A673 (cell line): ENCODE measurements around the gene RAB3GAP2.

Source experiments
- EZH2 ChIP-seq: fragments of 200-600 bp; sonication (generic); IDR thresholded peaks from 2 replicates; pipeline ENCODE4 v1.6.1; 2017; ENCODE audit warnings: borderline replicate concordance, low read depth, mild to moderate bottlenecking, mixed read lengths, antibody characterized with exemption, low read length; ENCODE audit not compliant: poor library complexity, severe bottlenecking
- TF ChIP-seq, protein P1 (sequence below): fragments of 300-800, 200-600 bp; sonication (generic); conservative IDR thresholded peaks from 2 replicates; pipeline ENCODE4 v1.5.1; 2017; ENCODE audit warnings: low read depth, mild to moderate bottlenecking, antibody characterized with exemption, low read length, moderate library complexity, mixed read lengths

DNA sequence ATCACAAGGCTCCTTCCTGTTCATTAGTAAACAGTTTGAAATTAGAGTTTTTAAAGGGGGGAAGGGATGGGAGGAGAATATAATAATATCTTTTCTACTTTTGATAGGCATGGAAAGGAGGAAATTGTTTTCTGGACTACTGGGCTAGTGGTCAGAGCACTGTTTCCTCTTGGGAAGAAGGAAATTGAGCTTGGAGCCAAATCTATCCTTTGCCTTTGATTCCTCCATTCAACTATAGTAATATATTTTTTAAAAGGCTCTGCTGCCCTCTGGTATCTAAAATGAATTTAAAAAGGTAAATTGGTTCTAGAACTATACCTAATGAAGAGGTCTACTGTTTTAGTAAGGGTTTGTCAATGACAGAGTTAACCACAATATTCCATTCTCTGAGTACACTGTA lies 172.4 kb downstream of the RAB3GAP2 start:
- TF ChIP-seq, protein P1, sequence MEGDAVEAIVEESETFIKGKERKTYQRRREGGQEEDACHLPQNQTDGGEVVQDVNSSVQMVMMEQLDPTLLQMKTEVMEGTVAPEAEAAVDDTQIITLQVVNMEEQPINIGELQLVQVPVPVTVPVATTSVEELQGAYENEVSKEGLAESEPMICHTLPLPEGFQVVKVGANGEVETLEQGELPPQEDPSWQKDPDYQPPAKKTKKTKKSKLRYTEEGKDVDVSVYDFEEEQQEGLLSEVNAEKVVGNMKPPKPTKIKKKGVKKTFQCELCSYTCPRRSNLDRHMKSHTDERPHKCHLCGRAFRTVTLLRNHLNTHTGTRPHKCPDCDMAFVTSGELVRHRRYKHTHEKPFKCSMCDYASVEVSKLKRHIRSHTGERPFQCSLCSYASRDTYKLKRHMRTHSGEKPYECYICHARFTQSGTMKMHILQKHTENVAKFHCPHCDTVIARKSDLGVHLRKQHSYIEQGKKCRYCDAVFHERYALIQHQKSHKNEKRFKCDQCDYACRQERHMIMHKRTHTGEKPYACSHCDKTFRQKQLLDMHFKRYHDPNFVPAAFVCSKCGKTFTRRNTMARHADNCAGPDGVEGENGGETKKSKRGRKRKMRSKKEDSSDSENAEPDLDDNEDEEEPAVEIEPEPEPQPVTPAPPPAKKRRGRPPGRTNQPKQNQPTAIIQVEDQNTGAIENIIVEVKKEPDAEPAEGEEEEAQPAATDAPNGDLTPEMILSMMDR, result no peak
- no peak for TF ChIP-seq EZH2
